H1 (cell line): ENCODE data around the gene BBIP1. TPM values are rescaled to one million over a fixed set of nuclear protein-coding genes. Genes with fewer than 3 reads are reported as not detected.

Source experiments
- CTCF ChIA-PET: fragments of 300-600 bp; sonication (Branson Sonifier 250); formaldehyde crosslinking; loops from one replicate; lab custom pipeline; 2021; ENCODE audit not compliant: partially characterized antibody; lab: Charles Lee
- POLR2A ChIA-PET: fragments of 300-600 bp; sonication (Branson Sonifier 250); formaldehyde crosslinking; loops from one replicate; lab custom pipeline; 2021; ENCODE audit warnings: inconsistent platforms; ENCODE audit not compliant: partially characterized antibody; lab: Charles Lee
- DNase-seq, 2 experiments: peaks; one replicate each; pipeline versions ENCODE4 v3.0.0 to v3.0.0-alpha.2; 2010 to 2022; ENCODE audit warnings: low spot score in 2 of 2, low read depth in 1 of 2, mixed read lengths in 1 of 2
- FAIRE-seq: peaks from 2 replicates; lab custom pipeline; 2011; peaks lifted over from hg19 to GRCh38; lab: Jason Lieb, UNC
- H2AFZ ChIP-seq: 2 replicates; pipeline ENCODE4 v1.8.1; 2012; ENCODE audit warnings: low read length, inconsistent platforms
- H2AK5ac ChIP-seq: 2 replicates; pipeline ENCODE4 v1.6.1; 2013; ENCODE audit warnings: low read depth, low read length
- H2BK120ac ChIP-seq: replicated peaks from 2 replicates; pipeline ENCODE3; 2013; ENCODE audit warnings: low read depth, low read length, inconsistent platforms
- H2BK12ac ChIP-seq: 2 replicates; pipeline ENCODE4 v1.6.1; 2013; ENCODE audit warnings: low read depth, low read length
- H2BK15ac ChIP-seq: 2 replicates; pipeline ENCODE4 v1.6.1; 2013; ENCODE audit warnings: low read length
- H2BK20ac ChIP-seq: 2 replicates; pipeline ENCODE4 v1.6.1; 2013; ENCODE audit warnings: low read length
- H2BK5ac ChIP-seq: 2 replicates; pipeline ENCODE4 v1.6.1; 2013; ENCODE audit warnings: low read depth, low read length
- H3K14ac ChIP-seq: 2 replicates; pipeline ENCODE4 v1.6.1; 2013; ENCODE audit warnings: inconsistent platforms; ENCODE audit not compliant: insufficient read length
- H3K18ac ChIP-seq: 2 replicates; pipeline ENCODE4 v1.6.1; 2013; ENCODE audit warnings: low read length; ENCODE audit errors: extremely low read depth
- H3K23ac ChIP-seq: 2 replicates; pipeline ENCODE4 v1.6.1; 2013; ENCODE audit warnings: inconsistent platforms; ENCODE audit not compliant: insufficient read length
- H3K23me2 ChIP-seq: 2 replicates; pipeline ENCODE4 v1.6.1; 2013; ENCODE audit warnings: low read depth, low read length
- H3K27ac ChIP-seq: 2 replicates; pipeline ENCODE4 v1.6.1; 2011; ENCODE audit warnings: low read depth, low read length, inconsistent platforms
- H3K27me3 ChIP-seq, 4 experiments: replicated peaks in 1 of 4; 1 replicate in 1 of 4; 2 replicates in 3 of 4; pipeline versions ENCODE4 v1.6.1 to v1.8.1; 2011 to 2013; ENCODE audit warnings: low read length in 3 of 4, mild to moderate bottlenecking in 3 of 4, inconsistent platforms in 2 of 4, mixed read lengths in 2 of 4, moderate library complexity in 1 of 4; ENCODE audit not compliant: control insufficient read depth in 3 of 4, insufficient read depth in 3 of 4; ENCODE audit errors: extremely low read depth in 1 of 4
- H3K36me3 ChIP-seq, 4 experiments: 2 replicates each; pipeline versions ENCODE4 v1.6.1 to v1.8.1; 2011 to 2013; ENCODE audit warnings: mild to moderate bottlenecking in 4 of 4, low read length in 3 of 4, moderate library complexity in 2 of 4, control low read depth in 1 of 4, inconsistent platforms in 1 of 4; ENCODE audit not compliant: insufficient read depth in 4 of 4, control insufficient read depth in 2 of 4
- H3K4ac ChIP-seq: replicated peaks from 2 replicates; pipeline ENCODE3; 2013; ENCODE audit warnings: low read length, low read depth, mixed read lengths, inconsistent platforms; ENCODE audit not compliant: insufficient read length
- H3K4me1 ChIP-seq, 4 experiments: replicated peaks in 1 of 4; 1 replicate in 1 of 4; 2 replicates in 3 of 4; pipeline versions ENCODE4 v1.6.1 to v1.8.1; 2011 to 2013; ENCODE audit warnings: low read length in 3 of 4, inconsistent platforms in 2 of 4, mixed read lengths in 1 of 4; ENCODE audit not compliant: insufficient read depth in 4 of 4, control insufficient read depth in 3 of 4
- H3K4me2 ChIP-seq, 2 experiments: 2 replicates each; pipeline versions ENCODE4 v1.6.1 to v1.8.1; 2011 to 2013; ENCODE audit warnings: low read depth in 2 of 2, low read length in 2 of 2, control low read depth in 1 of 2, inconsistent platforms in 1 of 2, mild to moderate bottlenecking in 1 of 2; ENCODE audit not compliant: insufficient read depth in 1 of 2
- H3K4me3 ChIP-seq, 4 experiments: fragments of 200-600, 300-600 bp in 1 of 4; sonication (generic), shearing (Covaris generic), sonication (Bioruptor Twin) in 1 of 4; 2 replicates each; pipeline versions ENCODE4 v1.5.1 to v1.8.1; 2011 to 2016; ENCODE audit warnings: low read length in 4 of 4, low read depth in 3 of 4, control low read depth in 2 of 4, inconsistent platforms in 2 of 4, mild to moderate bottlenecking in 2 of 4, mixed read lengths in 1 of 4, moderate library complexity in 1 of 4; ENCODE audit not compliant: insufficient read depth in 2 of 4; ENCODE audit errors: extremely low read depth in 1 of 4
- H3K56ac ChIP-seq: replicated peaks from 2 replicates; pipeline ENCODE3; 2013; ENCODE audit warnings: low read depth, mild to moderate bottlenecking, mixed read lengths, low read length, inconsistent platforms; ENCODE audit not compliant: insufficient read length
- H3K79me1 ChIP-seq: 2 replicates; pipeline ENCODE4 v1.6.1; 2013; ENCODE audit warnings: low read depth, low read length, control low read depth
- H3K79me2 ChIP-seq, 2 experiments: 2 replicates each; pipeline versions ENCODE4 v1.6.1 to v1.8.1; 2012 to 2013; ENCODE audit warnings: low read length in 2 of 2, mild to moderate bottlenecking in 2 of 2, inconsistent platforms in 1 of 2; ENCODE audit not compliant: insufficient read depth in 2 of 2, control insufficient read depth in 1 of 2
- H3K9ac ChIP-seq, 4 experiments: replicated peaks in 1 of 4; 1 replicate in 1 of 4; 2 replicates in 3 of 4; pipeline versions ENCODE4 v1.6.1 to v1.8.1; 2011 to 2013; ENCODE audit warnings: low read depth in 3 of 4, low read length in 3 of 4, control low read depth in 2 of 4, mild to moderate bottlenecking in 2 of 4, moderate library complexity in 2 of 4, inconsistent platforms in 1 of 4; ENCODE audit errors: extremely low read depth in 1 of 4
- H3K9me3 ChIP-seq, 2 experiments: 2 replicates each; pipeline versions ENCODE4 v1.6.1 to v1.8.1; 2012 to 2013; ENCODE audit warnings: mild to moderate bottlenecking in 2 of 2, moderate library complexity in 2 of 2, control low read depth in 1 of 2, inconsistent platforms in 1 of 2, low read depth in 1 of 2, low read length in 1 of 2, mixed read lengths in 1 of 2; ENCODE audit not compliant: insufficient read depth in 2 of 2
- H4K20me1 ChIP-seq, 2 experiments: replicated peaks in 1 of 2; 2 replicates each; pipeline versions ENCODE3 to v1.8.1; 2011 to 2013; ENCODE audit warnings: inconsistent platforms in 2 of 2, low read length in 2 of 2, mild to moderate bottlenecking in 1 of 2; ENCODE audit not compliant: insufficient read depth in 2 of 2, control insufficient read depth in 1 of 2
- H4K5ac ChIP-seq: 2 replicates; pipeline ENCODE4 v1.6.1; 2013; ENCODE audit warnings: low read length, low read depth, mixed read lengths, inconsistent platforms; ENCODE audit not compliant: insufficient read length
- H4K8ac ChIP-seq: 2 replicates; pipeline ENCODE4 v1.8.0; 2013; ENCODE audit warnings: mild to moderate bottlenecking, moderate library complexity, low read length, inconsistent platforms; ENCODE audit not compliant: insufficient read depth; ENCODE audit errors: extremely low read depth
- H4K91ac ChIP-seq: replicated peaks from 2 replicates; pipeline ENCODE3; 2013; ENCODE audit warnings: low read length, mixed read lengths, inconsistent platforms; ENCODE audit not compliant: insufficient read length
- ATF2 ChIP-seq: IDR thresholded peaks from 2 replicates; pipeline ENCODE4 v1.6.1; 2012; ENCODE audit warnings: low read length, inconsistent platforms
- FOSL1 ChIP-seq: IDR thresholded peaks from 2 replicates; pipeline ENCODE4 v1.6.1; 2011; ENCODE audit warnings: mild to moderate bottlenecking, low read depth, low read length, moderate library complexity; ENCODE audit not compliant: insufficient read depth
- GTF2F1 ChIP-seq: IDR thresholded peaks from 2 replicates; pipeline ENCODE4 v1.6.1; 2012; ENCODE audit warnings: low read depth, low read length, improper control_type of control experiment, borderline replicate concordance
- JUND ChIP-seq: IDR thresholded peaks from 2 replicates; pipeline ENCODE4 v1.6.1; 2011; ENCODE audit warnings: mild to moderate bottlenecking, improper control_type of control experiment, low read length
- RBBP5 ChIP-seq: IDR thresholded peaks from 2 replicates; pipeline ENCODE4 v1.7.1; 2012; ENCODE audit warnings: low read depth, mild to moderate bottlenecking, inconsistent platforms, low read length, moderate library complexity, borderline replicate concordance
- RNF2 ChIP-seq: fragments of 200-900, 300-1000 bp; sonication (generic); IDR thresholded peaks from 2 replicates; pipeline ENCODE4 v1.7.1; 2016; ENCODE audit warnings: borderline replicate concordance, low read depth, mild to moderate bottlenecking, antibody characterized with exemption, low read length; ENCODE audit not compliant: poor library complexity, severe bottlenecking; ENCODE audit errors: missing control alignments
- WGBS, 2 experiments: shearing (Covaris generic) in 1 of 2; methylation state at CpG; one replicate each; pipeline versions ENCODE4 v1.1.6 to v1.1.7; 2013 to 2015; ENCODE audit warnings: low lambda C conversion rate in 2 of 2, mixed read lengths in 2 of 2, inconsistent platforms in 1 of 2, low coverage in 1 of 2, missing lambda C conversion rate in 1 of 2; ENCODE audit not compliant: insufficient replicate concordance in 2 of 2, insufficient coverage in 1 of 2, insufficient read length in 1 of 2; ENCODE audit errors: extremely low coverage in 1 of 2, missing lambda C conversion rate in 1 of 2; 5-methylcytosine and 5-hydroxymethylcytosine counted together
- polyA plus RNA-seq, 7 experiments: library from polyadenylated mRNA; depleted of rRNA in 3 of 7; stranded (reverse) in 5 of 7; unstranded in 2 of 7; fragments of >200 nt in 5 of 7; fragments of 200-250 nt in 2 of 7; gene quantifications; 1 replicate in 5 of 7; 2 replicates in 1 of 7; 4 replicates in 1 of 7; pipeline versions ENCODE4 v1.2.1 to v1.2.3, GENCODE V29; 2011 to 2013; ENCODE audit warnings: missing spikeins in 2 of 7, mixed read lengths in 2 of 7
- total RNA-seq: library from RNA; stranded (reverse); fragmentation: NEBNext Ultra II Directional; extraction: Animal tissue kit (Norgen Biotek cat#: 25700); gene quantifications from 2 replicates; pipeline ENCODE4 v1.2.1, GENCODE V29; 2021
- TF ChIP-seq, protein P1 (sequence below): IDR thresholded peaks from 2 replicates; pipeline ENCODE4 v1.6.1; 2011; ENCODE audit warnings: low read depth, mild to moderate bottlenecking, low read length; ENCODE audit not compliant: insufficient read depth

BBIP1 gene
- total and polyA plus RNA-seq, 2 of the 8 experiments (the other 6 are each of a cell fraction or from before 2014, with no cell fraction given): 8.8 to 19.6 TPM

DNA sequence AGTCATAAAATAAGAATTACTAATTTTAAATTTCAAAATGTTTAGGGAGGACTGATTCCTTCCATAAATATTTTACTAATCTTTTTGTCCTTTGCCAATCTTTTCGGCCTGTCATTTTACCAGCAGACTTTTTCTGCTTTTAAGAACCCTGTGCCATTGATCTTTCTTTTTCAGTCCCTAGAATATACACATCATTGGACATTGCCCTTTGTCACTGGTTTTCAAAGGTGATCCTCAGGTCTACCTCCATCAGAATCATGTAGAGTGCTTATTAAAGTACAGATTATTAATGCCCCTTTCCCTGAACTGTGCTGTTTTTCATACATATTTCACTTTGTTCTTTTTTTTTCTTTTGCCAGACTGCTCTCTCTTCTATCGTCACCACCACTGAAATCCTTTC, 44.2 kb upstream of the BBIP1 start:
- H3K36me3 ChIP-seq: no peaks in the 10 kb centered on the region
- no peak overlapping the region for H3K4me2 ChIP-seq
- no peak overlapping the region for H3K27ac ChIP-seq
- ChIA-PET POLR2A (no interaction called here), CTCF (interaction anchor here (0.6 kb wide), 1 partner anchor 15 kb away, joined by 3 read pairs; no protein-coding TSS in a partner anchor)
- WGBS, 2 experiments: 96% methylated on average over 2 of the region's 2 CpGs; no CpG with 5 or more reads in 1 of the 2 experiments
- H2BK120ac ChIP-seq: no peak overlapping the region
- H3K56ac ChIP-seq: no peak overlapping the region
- DNase-seq (no peak), FAIRE-seq (no peak)
- H2BK5ac ChIP-seq: no peak overlapping the region
- no peak overlapping the region for H4K5ac ChIP-seq
- no peak overlapping the region for H4K91ac ChIP-seq
- TF ChIP-seq GTF2F1 (no peak), FOSL1 (no peak), ATF2 (no peak), RNF2 (no peak), JUND (no peak), RBBP5 (no peak)
- TF ChIP-seq, protein P1, sequence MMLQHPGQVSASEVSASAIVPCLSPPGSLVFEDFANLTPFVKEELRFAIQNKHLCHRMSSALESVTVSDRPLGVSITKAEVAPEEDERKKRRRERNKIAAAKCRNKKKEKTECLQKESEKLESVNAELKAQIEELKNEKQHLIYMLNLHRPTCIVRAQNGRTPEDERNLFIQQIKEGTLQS: no peak
- no peak overlapping the region for H2AFZ ChIP-seq
- no peak overlapping the region for H3K23ac ChIP-seq
- no peaks in the 10 kb centered on the region for H3K27me3 ChIP-seq
- H2AK5ac ChIP-seq: no peak overlapping the region
- no peak overlapping the region for H3K4me3 ChIP-seq
- H3K18ac ChIP-seq: no peak overlapping the region
- H2BK15ac ChIP-seq: no peak overlapping the region
- no peaks in the 10 kb centered on the region for H3K79me1 ChIP-seq
- H3K4ac ChIP-seq: no peak overlapping the region
- H4K20me1 ChIP-seq: peaks cover 0 to 2% of the 10 kb centered on the region in 2 experiments
- H3K9me3 ChIP-seq: no peaks in the 10 kb centered on the region
- H3K23me2 ChIP-seq: no peaks in the 10 kb centered on the region
- no peaks in the 10 kb centered on the region for H3K4me1 ChIP-seq
- H3K9ac ChIP-seq: no peak overlapping the region
- H3K14ac ChIP-seq: no peak overlapping the region
- H3K79me2 ChIP-seq: peaks cover 0 to 82% of the 10 kb centered on the region in 2 experiments; a peak in 2 of 4 replicates
- H2BK12ac ChIP-seq: no peak overlapping the region
- H4K8ac ChIP-seq: no peak overlapping the region
- no peak overlapping the region for H2BK20ac ChIP-seq
